Sigmoid colon (tissue), 4 donors: ENCODE measurements around the gene SH3PXD2B.

ENCODE experiments used
- EP300 ChIP-seq, 4 donors: sonication (generic); formaldehyde crosslinking; IDR thresholded peaks; one replicate each; pipeline ENCODE4 v1.6.1; 2017; ENCODE audit warnings: antibody characterized with exemption in 4 of 4
- POLR2A ChIP-seq, 2 donors: fragments of 450-650 bp; IDR thresholded peaks; one replicate each; pipeline ENCODE4 v1.6.1; 2016; ENCODE audit warnings: antibody characterized with exemption in 2 of 2, mild to moderate bottlenecking in 2 of 2, moderate library complexity in 2 of 2
- POLR2AphosphoS5 ChIP-seq, 4 donors: sonication (generic); formaldehyde crosslinking; IDR thresholded peaks; one replicate each; pipeline ENCODE4 v1.6.1; 2017; ENCODE audit warnings: antibody characterized with exemption in 4 of 4
- TF ChIP-seq, protein P1 (sequence below), 4 experiments: fragments of 450-650 bp in 3 of 4; fragments of 200-600 bp in 1 of 4; IDR thresholded peaks; one replicate each; pipeline ENCODE4 v1.5.1; 2016 to 2019; ENCODE audit warnings: antibody characterized with exemption in 4 of 4, mild to moderate bottlenecking in 3 of 4, moderate library complexity in 2 of 4

GRCh38 chr5:172428224-172429166 lies 25.8 kb downstream of the SH3PXD2B start:
- no peak for TF ChIP-seq POLR2AphosphoS5 (IDR thresholded peaks at IDR 0.05)
- no peak for TF ChIP-seq POLR2A (IDR thresholded peaks at IDR 0.05)
- TF ChIP-seq, protein P1, sequence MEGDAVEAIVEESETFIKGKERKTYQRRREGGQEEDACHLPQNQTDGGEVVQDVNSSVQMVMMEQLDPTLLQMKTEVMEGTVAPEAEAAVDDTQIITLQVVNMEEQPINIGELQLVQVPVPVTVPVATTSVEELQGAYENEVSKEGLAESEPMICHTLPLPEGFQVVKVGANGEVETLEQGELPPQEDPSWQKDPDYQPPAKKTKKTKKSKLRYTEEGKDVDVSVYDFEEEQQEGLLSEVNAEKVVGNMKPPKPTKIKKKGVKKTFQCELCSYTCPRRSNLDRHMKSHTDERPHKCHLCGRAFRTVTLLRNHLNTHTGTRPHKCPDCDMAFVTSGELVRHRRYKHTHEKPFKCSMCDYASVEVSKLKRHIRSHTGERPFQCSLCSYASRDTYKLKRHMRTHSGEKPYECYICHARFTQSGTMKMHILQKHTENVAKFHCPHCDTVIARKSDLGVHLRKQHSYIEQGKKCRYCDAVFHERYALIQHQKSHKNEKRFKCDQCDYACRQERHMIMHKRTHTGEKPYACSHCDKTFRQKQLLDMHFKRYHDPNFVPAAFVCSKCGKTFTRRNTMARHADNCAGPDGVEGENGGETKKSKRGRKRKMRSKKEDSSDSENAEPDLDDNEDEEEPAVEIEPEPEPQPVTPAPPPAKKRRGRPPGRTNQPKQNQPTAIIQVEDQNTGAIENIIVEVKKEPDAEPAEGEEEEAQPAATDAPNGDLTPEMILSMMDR (IDR thresholded peaks at IDR 0.05) = no peak
- no peak for TF ChIP-seq EP300 (IDR thresholded peaks at IDR 0.05)
